ENCODE data around the gene TSPAN32. TPM values are rescaled to one million over a fixed set of nuclear protein-coding genes. Genes with fewer than 3 reads are reported as not detected.
"Not testable (repeated sequence)": the region's sequence is repeated elsewhere in the genome, so short reads cannot be mapped to it uniquely, and the experiment has no call there.

TSPAN32 gene
- total RNA-seq, 1 experiment from 2014 or later, result not detected

- DNase-seq, result no peak
- H3K27me3 ChIP-seq (ENCODE audit: low read length), result no peaks in the 10 kb centered on the region
- H3K9me2 ChIP-seq (replicated peaks; ENCODE audit: insufficient read depth, low read length), result no peaks in the 10 kb centered on the region
- H3K4me2 ChIP-seq (ENCODE audit: low read depth, low read length, poor library complexity, severe bottlenecking), result no peak overlapping the region
- no peaks in the 10 kb centered on the region for H4K20me1 ChIP-seq (ENCODE audit: insufficient read depth, low read depth, low read length)
- H3K4me3 ChIP-seq (ENCODE audit: low read length), result no peak overlapping the region
- H2AFZ ChIP-seq (ENCODE audit: low read length), result 0 out of 2 replicates have a peak overlapping the region, but pooled peaks have one; percentile 5
- H3K9ac ChIP-seq (ENCODE audit: low read length), result no peak overlapping the region
- H3K4me1 ChIP-seq (ENCODE audit: low read length), result no peaks in the 10 kb centered on the region
- H3K9me3 ChIP-seq (ENCODE audit: low read length), result no peaks in the 10 kb centered on the region
- H3K27ac ChIP-seq (ENCODE audit: low read length), result no peak overlapping the region
- no peaks in the 10 kb centered on the region for H3K36me3 ChIP-seq (ENCODE audit: insufficient read depth, low read length)
- no peaks in the 10 kb centered on the region for H3K79me2 ChIP-seq (ENCODE audit: low read length)
Observed at GRCh38 chr11:2276280-2277007, 25.4 kb upstream of the TSPAN32 start.

- Histone ChIP-seq H3K4me2 (ENCODE audit: low read depth, low read length, poor library complexity, severe bottlenecking) (no peak overlapping the region), H3K27ac (ENCODE audit: low read length) (no peak overlapping the region), H4K20me1 (ENCODE audit: insufficient read depth, low read depth, low read length) (no peaks in the 10 kb centered on the region), H3K27me3 (ENCODE audit: low read length) (no peaks in the 10 kb centered on the region), H3K9me2 (replicated peaks; ENCODE audit: insufficient read depth, low read length) (no peaks in the 10 kb centered on the region), H3K9me3 (ENCODE audit: low read length) (no peaks in the 10 kb centered on the region), H3K4me3 (ENCODE audit: low read length) (no peak overlapping the region), H3K9ac (ENCODE audit: low read length) (no peak overlapping the region), H3K79me2 (ENCODE audit: low read length) (no peaks in the 10 kb centered on the region), H2AFZ (ENCODE audit: low read length) (0 out of 2 replicates have a peak overlapping the region, but pooled peaks have one; percentile 5), H3K4me1 (ENCODE audit: low read length) (no peaks in the 10 kb centered on the region), H3K36me3 (ENCODE audit: insufficient read depth, low read length) (no peaks in the 10 kb centered on the region)
- DNase-seq, result no peak
Observed at GRCh38 chr11:2277008-2277346, 24.8 kb upstream of the TSPAN32 start.

- H3K9ac ChIP-seq (ENCODE audit: low read length), result no peak overlapping the region
- no peak overlapping the region for H3K27ac ChIP-seq (ENCODE audit: low read length)
- peaks cover under 1% of the 10 kb centered on the region; the same call in 1 of the 2 replicates for H3K27me3 ChIP-seq (ENCODE audit: low read length)
- no peaks in the 10 kb centered on the region for H3K79me2 ChIP-seq (ENCODE audit: low read length)
- H3K4me2 ChIP-seq (ENCODE audit: low read depth, low read length, poor library complexity, severe bottlenecking), result no peak overlapping the region
- DNase-seq, result no peak
- H3K4me1 ChIP-seq (ENCODE audit: low read length), result no peaks in the 10 kb centered on the region
- no peaks in the 10 kb centered on the region for H4K20me1 ChIP-seq (ENCODE audit: insufficient read depth, low read depth, low read length)
- no peaks in the 10 kb centered on the region for H3K9me2 ChIP-seq (replicated peaks; ENCODE audit: insufficient read depth, low read length)
- no peaks in the 10 kb centered on the region for H3K36me3 ChIP-seq (ENCODE audit: insufficient read depth, low read length)
- H3K9me3 ChIP-seq (ENCODE audit: low read length), result peaks cover under 1% of the 10 kb centered on the region; the same call in 1 of the 2 replicates
- H2AFZ ChIP-seq (ENCODE audit: low read length), result no peak overlapping the region
- no peak overlapping the region for H3K4me3 ChIP-seq (ENCODE audit: low read length)
Observed at GRCh38 chr11:2277933-2278523, 23.8 kb upstream of the TSPAN32 start.

- no peaks in the 10 kb centered on the region for H3K36me3 ChIP-seq (ENCODE audit: insufficient read depth, low read length)
- H3K4me1 ChIP-seq (ENCODE audit: low read length), result no peaks in the 10 kb centered on the region
- DNase-seq, result no peak
- H2AFZ ChIP-seq (ENCODE audit: low read length), result no peak overlapping the region
- no peaks in the 10 kb centered on the region for H3K79me2 ChIP-seq (ENCODE audit: low read length)
- H4K20me1 ChIP-seq (ENCODE audit: insufficient read depth, low read depth, low read length), result no peaks in the 10 kb centered on the region
- H3K4me3 ChIP-seq (ENCODE audit: low read length), result no peak overlapping the region
- peaks cover 3% of the 10 kb centered on the region; the same call in 1 of the 2 replicates for H3K9me3 ChIP-seq (ENCODE audit: low read length)
- no peaks in the 10 kb centered on the region for H3K9me2 ChIP-seq (replicated peaks; ENCODE audit: insufficient read depth, low read length)
- H3K9ac ChIP-seq (ENCODE audit: low read length), result no peak overlapping the region
- no peak overlapping the region for H3K4me2 ChIP-seq (ENCODE audit: low read depth, low read length, poor library complexity, severe bottlenecking)
- no peak overlapping the region for H3K27ac ChIP-seq (ENCODE audit: low read length)
- peaks cover 3% of the 10 kb centered on the region; the same call in 1 of the 2 replicates for H3K27me3 ChIP-seq (ENCODE audit: low read length)
Observed at GRCh38 chr11:2280208-2280607, 21.6 kb upstream of the TSPAN32 start.

- not testable (repeated sequence) for H2AFZ ChIP-seq (ENCODE audit: low read length); H3K9me3 ChIP-seq (ENCODE audit: low read length); H3K9me2 ChIP-seq (replicated peaks; ENCODE audit: insufficient read depth, low read length); H4K20me1 ChIP-seq (ENCODE audit: insufficient read depth, low read depth, low read length); H3K27me3 ChIP-seq (ENCODE audit: low read length); H3K4me1 ChIP-seq (ENCODE audit: low read length); H3K4me2 ChIP-seq (ENCODE audit: low read depth, low read length, poor library complexity, severe bottlenecking); H3K4me3 ChIP-seq (ENCODE audit: low read length); DNase-seq; H3K27ac ChIP-seq (ENCODE audit: low read length); H3K79me2 ChIP-seq (ENCODE audit: low read length); H3K9ac ChIP-seq (ENCODE audit: low read length); H3K36me3 ChIP-seq (ENCODE audit: insufficient read depth, low read length)
Observed at GRCh38 chr11:2286350-2286749, 15.5 kb upstream of the TSPAN32 start.

GRCh38 chr11:2287091-2287490 lies 14.7 kb upstream of the TSPAN32 start:
- no peaks in the 10 kb centered on the region for H3K36me3 ChIP-seq (ENCODE audit: insufficient read depth, low read length)
- H3K9me2 ChIP-seq (replicated peaks; ENCODE audit: insufficient read depth, low read length), result no peaks in the 10 kb centered on the region
- H2AFZ ChIP-seq (ENCODE audit: low read length), result no peak overlapping the region
- DNase-seq, result no peak
- H3K4me1 ChIP-seq (ENCODE audit: low read length), result no peaks in the 10 kb centered on the region
- no peak overlapping the region for H3K4me3 ChIP-seq (ENCODE audit: low read length)
- no peaks in the 10 kb centered on the region for H4K20me1 ChIP-seq (ENCODE audit: insufficient read depth, low read depth, low read length)
- H3K27ac ChIP-seq (ENCODE audit: low read length), result no peak overlapping the region
- no peaks in the 10 kb centered on the region for H3K79me2 ChIP-seq (ENCODE audit: low read length)
- H3K27me3 ChIP-seq (ENCODE audit: low read length), result peaks cover 3% of the 10 kb centered on the region; the same call in 1 of the 2 replicates
- H3K9ac ChIP-seq (ENCODE audit: low read length), result no peak overlapping the region
- H3K9me3 ChIP-seq (ENCODE audit: low read length), result peaks cover 3% of the 10 kb centered on the region; the same call in 1 of the 2 replicates
- H3K4me2 ChIP-seq (ENCODE audit: low read depth, low read length, poor library complexity, severe bottlenecking), result no peak overlapping the region

GRCh38 chr11:2289350-2289749 lies 12.5 kb upstream of the TSPAN32 start:
- DNase-seq, result no peak
- Histone ChIP-seq H3K4me2 (ENCODE audit: low read depth, low read length, poor library complexity, severe bottlenecking) (no peak overlapping the region), H4K20me1 (ENCODE audit: insufficient read depth, low read depth, low read length) (no peaks in the 10 kb centered on the region), H3K36me3 (ENCODE audit: insufficient read depth, low read length) (no peaks in the 10 kb centered on the region), H3K79me2 (ENCODE audit: low read length) (no peaks in the 10 kb centered on the region), H3K27me3 (ENCODE audit: low read length) (no peaks in the 10 kb centered on the region), H3K9me2 (replicated peaks; ENCODE audit: insufficient read depth, low read length) (no peaks in the 10 kb centered on the region), H3K4me3 (ENCODE audit: low read length) (no peak overlapping the region), H3K27ac (ENCODE audit: low read length) (no peak overlapping the region), H2AFZ (ENCODE audit: low read length) (no peak overlapping the region), H3K4me1 (ENCODE audit: low read length) (no peaks in the 10 kb centered on the region), H3K9me3 (ENCODE audit: low read length) (no peaks in the 10 kb centered on the region), H3K9ac (ENCODE audit: low read length) (no peak overlapping the region)

- Histone ChIP-seq H3K27me3 (ENCODE audit: low read length) (no peaks in the 10 kb centered on the region), H3K79me2 (ENCODE audit: low read length) (no peaks in the 10 kb centered on the region), H3K36me3 (ENCODE audit: insufficient read depth, low read length) (no peaks in the 10 kb centered on the region), H3K9me3 (ENCODE audit: low read length) (no peaks in the 10 kb centered on the region), H2AFZ (ENCODE audit: low read length) (no peak overlapping the region), H3K4me3 (ENCODE audit: low read length) (no peak overlapping the region), H3K9me2 (replicated peaks; ENCODE audit: insufficient read depth, low read length) (no peaks in the 10 kb centered on the region), H3K27ac (ENCODE audit: low read length) (no peak overlapping the region), H4K20me1 (ENCODE audit: insufficient read depth, low read depth, low read length) (no peaks in the 10 kb centered on the region), H3K4me1 (ENCODE audit: low read length) (no peaks in the 10 kb centered on the region), H3K9ac (ENCODE audit: low read length) (no peak overlapping the region), H3K4me2 (ENCODE audit: low read depth, low read length, poor library complexity, severe bottlenecking) (no peak overlapping the region)
- DNase-seq, result no peak
Observed at GRCh38 chr11:2289859-2290258, 12.0 kb upstream of the TSPAN32 start.
